ENCODE results near the gene ADAMTS5. TPM values are rescaled to one million over a fixed set of nuclear protein-coding genes. Genes with fewer than 3 reads are reported as not detected.

ADAMTS5 gene
- total RNA-seq, 1 donor from 2014 or later: 14.1 TPM

DNA sequence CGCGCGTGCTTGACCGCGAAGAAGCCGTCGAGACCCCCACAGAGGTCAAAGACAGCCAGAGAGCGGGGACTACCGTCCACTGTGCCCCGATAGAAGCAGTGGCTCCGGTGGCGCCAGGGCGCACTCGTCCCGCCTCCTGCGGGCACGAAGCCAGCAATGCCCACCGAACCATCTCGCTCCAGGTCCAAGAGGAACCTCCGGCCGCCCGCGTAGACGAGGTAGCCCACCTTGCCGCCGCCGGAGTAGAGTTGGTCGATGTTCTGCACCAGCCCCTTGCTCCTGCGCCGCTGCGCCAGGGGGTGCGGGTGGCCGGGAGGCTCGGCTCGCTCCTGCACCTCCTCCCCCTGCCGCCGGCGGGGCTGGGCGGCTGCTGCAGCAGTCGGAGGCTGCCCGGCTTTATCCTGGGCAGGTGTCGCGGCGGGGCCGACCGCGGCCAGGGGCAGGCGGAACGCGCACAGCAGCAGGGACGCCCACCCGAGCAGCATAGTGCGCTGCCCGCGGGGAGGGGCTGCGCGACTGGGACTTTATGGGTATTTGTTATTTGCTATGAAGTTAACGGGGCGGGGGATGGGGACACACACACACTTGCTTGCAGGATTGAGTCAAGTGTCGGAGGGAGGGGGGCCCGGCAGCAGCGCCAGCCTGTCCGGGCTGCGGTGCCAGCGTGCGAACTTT lies 844 bp downstream of the ADAMTS5 start:
- peaks cover 15% of the 10 kb centered on the region for H3K27me3 ChIP-seq (ENCODE audit: insufficient read depth, low read length)
- no peak for TF ChIP-seq EZH2 (IDR thresholded peaks at IDR 0.05; ENCODE audit: insufficient read depth, low read length)
- TF ChIP-seq, protein P1, sequence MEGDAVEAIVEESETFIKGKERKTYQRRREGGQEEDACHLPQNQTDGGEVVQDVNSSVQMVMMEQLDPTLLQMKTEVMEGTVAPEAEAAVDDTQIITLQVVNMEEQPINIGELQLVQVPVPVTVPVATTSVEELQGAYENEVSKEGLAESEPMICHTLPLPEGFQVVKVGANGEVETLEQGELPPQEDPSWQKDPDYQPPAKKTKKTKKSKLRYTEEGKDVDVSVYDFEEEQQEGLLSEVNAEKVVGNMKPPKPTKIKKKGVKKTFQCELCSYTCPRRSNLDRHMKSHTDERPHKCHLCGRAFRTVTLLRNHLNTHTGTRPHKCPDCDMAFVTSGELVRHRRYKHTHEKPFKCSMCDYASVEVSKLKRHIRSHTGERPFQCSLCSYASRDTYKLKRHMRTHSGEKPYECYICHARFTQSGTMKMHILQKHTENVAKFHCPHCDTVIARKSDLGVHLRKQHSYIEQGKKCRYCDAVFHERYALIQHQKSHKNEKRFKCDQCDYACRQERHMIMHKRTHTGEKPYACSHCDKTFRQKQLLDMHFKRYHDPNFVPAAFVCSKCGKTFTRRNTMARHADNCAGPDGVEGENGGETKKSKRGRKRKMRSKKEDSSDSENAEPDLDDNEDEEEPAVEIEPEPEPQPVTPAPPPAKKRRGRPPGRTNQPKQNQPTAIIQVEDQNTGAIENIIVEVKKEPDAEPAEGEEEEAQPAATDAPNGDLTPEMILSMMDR (IDR thresholded peaks at IDR 0.05; ENCODE audit: insufficient read depth, low read depth, low read length): no peak
- Mint-ChIP-seq H3K36me3 (ENCODE audit: low read depth, unreplicated experiment) (peaks cover 5% of the 10 kb centered on the region), H3K27me3 (ENCODE audit: low read depth, unreplicated experiment) (peaks cover 25% of the 10 kb centered on the region), H3K4me1 (ENCODE audit: low read depth, unreplicated experiment) (peaks cover 2% of the 10 kb centered on the region), H3K9me3 (ENCODE audit: unreplicated experiment) (no peaks in the 10 kb centered on the region), H3K4me3 (ENCODE audit: unreplicated experiment) (peak overlapping the region; percentile 94), H3K27ac (ENCODE audit: unreplicated experiment) (peak overlapping the region; percentile 62)
- FAIRE-seq (no peak), DNase-seq (ENCODE audit: low read depth) (no peak)
- H3K9ac ChIP-seq (ENCODE audit: low read length): peak overlapping the region; percentile 60
- peak overlapping the region; percentile 90 for H3K4me2 ChIP-seq (ENCODE audit: low read length)
- no peaks in the 10 kb centered on the region for H4K20me1 ChIP-seq (ENCODE audit: insufficient read depth, low read length)
- no peaks in the 10 kb centered on the region for H3K9me3 ChIP-seq (ENCODE audit: insufficient read depth, low read depth, low read length)
- no peaks in the 10 kb centered on the region for H3K36me3 ChIP-seq (ENCODE audit: insufficient read depth, low read length)
- H3K4me1 ChIP-seq (ENCODE audit: insufficient read depth, low read length): peaks cover 4% of the 10 kb centered on the region
- peak overlapping the region; percentile 70 for H2AFZ ChIP-seq (ENCODE audit: low read depth, low read length)
- no peak overlapping the region for H3K27ac ChIP-seq (ENCODE audit: low read depth, low read length)
- H3K79me2 ChIP-seq (ENCODE audit: insufficient read depth, low read length): no peaks in the 10 kb centered on the region
- H3K4me3 ChIP-seq (ENCODE audit: insufficient read depth, low read depth, low read length): peak overlapping the region; percentile 66

DNA sequence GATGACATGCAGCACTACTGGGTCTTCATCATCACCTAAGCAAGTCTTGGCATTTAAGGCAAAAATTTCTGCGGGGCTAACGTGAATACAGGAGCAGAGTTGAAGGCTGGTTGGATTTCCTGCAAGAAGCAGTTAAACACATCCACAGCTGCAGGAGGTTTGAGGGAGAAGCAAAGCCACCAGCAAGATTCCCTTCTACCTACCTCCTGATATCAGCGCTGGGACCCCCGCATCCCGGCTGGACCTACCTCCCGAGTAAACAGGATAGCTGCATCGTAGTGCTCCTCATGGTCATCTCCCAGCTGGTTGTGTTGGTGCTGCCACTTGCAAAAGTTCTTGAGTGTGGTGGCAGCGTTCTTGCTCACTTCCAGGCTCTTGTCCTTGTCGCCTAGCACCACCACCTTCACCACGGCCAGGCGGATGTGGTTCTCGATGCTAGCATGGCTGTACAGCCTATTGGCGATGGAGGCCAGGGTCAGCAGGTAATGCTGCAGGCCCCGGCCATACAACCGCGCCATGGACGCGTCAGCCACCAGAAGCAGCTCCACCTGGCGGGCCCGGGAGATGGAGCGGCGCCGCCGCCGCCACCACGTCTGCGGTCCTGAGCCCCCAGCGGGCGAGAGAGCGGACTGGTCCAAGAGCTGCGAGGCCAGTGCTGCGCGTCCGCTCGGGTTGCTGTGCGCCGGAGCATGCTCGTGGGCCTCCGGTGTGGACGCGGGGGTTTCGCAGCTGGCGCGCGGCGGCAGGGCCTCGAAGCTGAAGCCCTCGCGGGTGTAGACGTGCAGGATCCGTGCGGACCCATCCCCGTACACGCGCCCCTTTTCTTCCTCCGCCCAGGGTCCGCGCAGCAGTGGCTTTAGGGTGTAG lies 1.6 kb downstream of the ADAMTS5 start:
- Mint-ChIP-seq H3K4me3 (ENCODE audit: unreplicated experiment) (peak overlapping the region; percentile 70), H3K27me3 (ENCODE audit: low read depth, unreplicated experiment) (peaks cover 22% of the 10 kb centered on the region), H3K36me3 (ENCODE audit: low read depth, unreplicated experiment) (peaks cover 5% of the 10 kb centered on the region), H3K4me1 (ENCODE audit: low read depth, unreplicated experiment) (peaks cover 2% of the 10 kb centered on the region), H3K9me3 (ENCODE audit: unreplicated experiment) (no peaks in the 10 kb centered on the region), H3K27ac (ENCODE audit: unreplicated experiment) (no peak overlapping the region)
- Histone ChIP-seq H3K4me2 (ENCODE audit: low read length) (peak overlapping the region; percentile 90), H3K27ac (ENCODE audit: low read depth, low read length) (no peak overlapping the region), H3K9ac (ENCODE audit: low read length) (peak overlapping the region; percentile 60), H2AFZ (ENCODE audit: low read depth, low read length) (peak overlapping the region; percentile 70), H3K9me3 (ENCODE audit: insufficient read depth, low read depth, low read length) (no peaks in the 10 kb centered on the region), H4K20me1 (ENCODE audit: insufficient read depth, low read length) (no peaks in the 10 kb centered on the region), H3K79me2 (ENCODE audit: insufficient read depth, low read length) (no peaks in the 10 kb centered on the region), H3K4me3 (ENCODE audit: insufficient read depth, low read depth, low read length) (peak overlapping the region; percentile 66), H3K27me3 (ENCODE audit: insufficient read depth, low read length) (peaks cover 15% of the 10 kb centered on the region), H3K36me3 (ENCODE audit: insufficient read depth, low read length) (no peaks in the 10 kb centered on the region), H3K4me1 (ENCODE audit: insufficient read depth, low read length) (peaks cover 4% of the 10 kb centered on the region)
- DNase-seq (ENCODE audit: low read depth) (no peak), FAIRE-seq (no peak)
- peak; percentile 54 for TF ChIP-seq EZH2 (IDR thresholded peaks at IDR 0.05; ENCODE audit: insufficient read depth, low read length)
- TF ChIP-seq, protein P1 (IDR thresholded peaks at IDR 0.05; ENCODE audit: insufficient read depth, low read depth, low read length): no peak

Data from astrocyte (in vitro differentiated cells and primary cell).